Measurements from ENCODE around the gene GHDC. TPM values are rescaled to one million over a fixed set of nuclear protein-coding genes. Genes with fewer than 3 reads are reported as not detected.

GHDC gene
- total RNA-seq, 3 donors from 2014 or later = 21.9 to 22.2 (median 22.0) TPM

DNA sequence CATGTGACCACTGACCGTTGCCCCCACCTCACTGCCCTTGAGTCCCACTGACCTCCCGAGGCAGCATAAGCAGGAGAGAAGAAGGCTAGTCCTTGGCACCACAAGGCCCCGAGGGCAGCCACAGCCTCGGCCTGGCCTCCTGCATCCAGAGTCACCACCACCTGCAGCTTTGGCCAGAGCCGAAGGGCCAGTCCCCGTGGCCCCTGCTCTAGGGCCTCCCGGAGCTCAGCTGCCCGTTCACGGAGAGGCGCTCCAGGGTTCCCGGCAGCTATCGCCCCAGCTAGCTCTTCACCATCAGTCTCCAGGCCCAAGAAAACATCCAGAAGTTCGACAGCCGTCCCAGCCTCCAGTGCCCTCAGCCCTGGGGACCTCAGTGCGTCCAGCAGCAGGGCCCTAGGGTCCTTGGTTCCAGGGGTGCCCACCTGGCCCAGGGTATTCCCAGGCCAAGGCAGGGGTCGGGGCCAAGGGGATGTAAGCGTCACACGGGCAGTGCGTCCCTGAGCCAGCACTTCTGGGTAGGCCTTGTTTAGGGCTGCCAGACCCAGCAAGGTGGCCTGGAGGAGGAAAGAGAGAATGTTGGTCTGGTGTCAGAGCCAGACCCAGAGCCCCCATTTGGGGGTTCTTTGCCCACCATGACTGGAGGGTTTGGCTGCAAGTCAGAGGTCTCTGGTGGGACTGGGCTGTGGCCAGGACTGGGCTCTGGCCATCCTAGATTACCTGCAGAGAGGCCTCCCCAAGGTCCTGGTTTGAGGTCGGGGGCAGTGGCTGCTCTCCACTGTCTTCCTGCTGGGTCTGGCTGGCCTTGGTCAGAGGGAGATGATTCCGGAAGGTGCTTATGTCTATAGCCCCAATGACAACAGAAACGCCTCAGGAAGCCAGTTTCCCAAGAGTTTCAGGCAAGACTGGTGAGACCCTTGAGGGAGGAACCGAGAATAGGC, 1.8 kb downstream of the GHDC start:
- no peaks in the 10 kb centered on the region for H3K36me3 ChIP-seq (ENCODE audit: low read depth)
- H3K4me3 ChIP-seq = no peak overlapping the region
- H3K4me1 ChIP-seq (ENCODE audit: low read depth) = peaks cover 3% of the 10 kb centered on the region
- ATAC-seq = no peak
- TF ChIP-seq, protein P1, sequence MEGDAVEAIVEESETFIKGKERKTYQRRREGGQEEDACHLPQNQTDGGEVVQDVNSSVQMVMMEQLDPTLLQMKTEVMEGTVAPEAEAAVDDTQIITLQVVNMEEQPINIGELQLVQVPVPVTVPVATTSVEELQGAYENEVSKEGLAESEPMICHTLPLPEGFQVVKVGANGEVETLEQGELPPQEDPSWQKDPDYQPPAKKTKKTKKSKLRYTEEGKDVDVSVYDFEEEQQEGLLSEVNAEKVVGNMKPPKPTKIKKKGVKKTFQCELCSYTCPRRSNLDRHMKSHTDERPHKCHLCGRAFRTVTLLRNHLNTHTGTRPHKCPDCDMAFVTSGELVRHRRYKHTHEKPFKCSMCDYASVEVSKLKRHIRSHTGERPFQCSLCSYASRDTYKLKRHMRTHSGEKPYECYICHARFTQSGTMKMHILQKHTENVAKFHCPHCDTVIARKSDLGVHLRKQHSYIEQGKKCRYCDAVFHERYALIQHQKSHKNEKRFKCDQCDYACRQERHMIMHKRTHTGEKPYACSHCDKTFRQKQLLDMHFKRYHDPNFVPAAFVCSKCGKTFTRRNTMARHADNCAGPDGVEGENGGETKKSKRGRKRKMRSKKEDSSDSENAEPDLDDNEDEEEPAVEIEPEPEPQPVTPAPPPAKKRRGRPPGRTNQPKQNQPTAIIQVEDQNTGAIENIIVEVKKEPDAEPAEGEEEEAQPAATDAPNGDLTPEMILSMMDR (IDR thresholded peaks at IDR 0.05) = no peak
- DNase-seq = no peak
- H3K9me3 ChIP-seq = no peaks in the 10 kb centered on the region
- intact Hi-C loops (cut with DNase I, micrococcal nuclease) = no loop called here

- Histone ChIP-seq H3K9me3 (no peaks in the 10 kb centered on the region), H3K4me3 (no peak overlapping the region), H3K4me1 (ENCODE audit: low read depth) (peaks cover 3% of the 10 kb centered on the region), H3K36me3 (ENCODE audit: low read depth) (no peaks in the 10 kb centered on the region)
- DNase-seq = no peak
- intact Hi-C loops (cut with DNase I, micrococcal nuclease) = no loop called here
- TF ChIP-seq, protein P1 (IDR thresholded peaks at IDR 0.05) = no peak
- ATAC-seq = no peak
These were observed 3.1 kb downstream of the GHDC start for GRCh38 chr17:42191275-42191608.

GRCh38 chr17:42190491-42191274, 3.6 kb downstream of the GHDC start:
- no peak for DNase-seq
- no peak for ATAC-seq
- Histone ChIP-seq H3K36me3 (ENCODE audit: low read depth) (no peaks in the 10 kb centered on the region), H3K4me1 (ENCODE audit: low read depth) (peaks cover 3% of the 10 kb centered on the region), H3K9me3 (no peaks in the 10 kb centered on the region), H3K4me3 (no peak overlapping the region)
- intact Hi-C loops (cut with DNase I, micrococcal nuclease) = no loop called here
- TF ChIP-seq, protein P1 (IDR thresholded peaks at IDR 0.05) = no peak

GRCh38 chr17:42189651-42189965, 4.7 kb downstream of the GHDC start:
- Histone ChIP-seq H3K4me3 (no peak overlapping the region), H3K9me3 (no peaks in the 10 kb centered on the region), H3K4me1 (ENCODE audit: low read depth) (peaks cover 6% of the 10 kb centered on the region), H3K36me3 (ENCODE audit: low read depth) (no peaks in the 10 kb centered on the region)
- intact Hi-C loops (cut with DNase I, micrococcal nuclease) = no loop called here
- ATAC-seq (no peak), DNase-seq (no peak)
- TF ChIP-seq, protein P1 (IDR thresholded peaks at IDR 0.05) = no peak

- H3K4me3 ChIP-seq = no peak overlapping the region
- intact Hi-C loops (cut with DNase I, micrococcal nuclease) = no loop called here
- no peaks in the 10 kb centered on the region for H3K36me3 ChIP-seq (ENCODE audit: low read depth)
- TF ChIP-seq, protein P1 (IDR thresholded peaks at IDR 0.05) = no peak
- peaks cover 8% of the 10 kb centered on the region for H3K4me1 ChIP-seq (ENCODE audit: low read depth)
- no peak for ATAC-seq
- H3K9me3 ChIP-seq = no peaks in the 10 kb centered on the region
- peak in 1 of 3 donors; percentile 19 for DNase-seq
These were observed 5.3 kb downstream of the GHDC start for GRCh38 chr17:42188749-42189650.
